A673 (cell line): ENCODE data around the gene ULK4.

Experiments
- EZH2 ChIP-seq: fragments of 200-600 bp; sonication (generic); IDR thresholded peaks from 2 replicates; pipeline ENCODE4 v1.6.1; 2017; ENCODE audit warnings: borderline replicate concordance, low read depth, mild to moderate bottlenecking, mixed read lengths, antibody characterized with exemption, low read length; ENCODE audit not compliant: poor library complexity, severe bottlenecking
- TF ChIP-seq, protein P1 (sequence below): fragments of 300-800, 200-600 bp; sonication (generic); conservative IDR thresholded peaks from 2 replicates; pipeline ENCODE4 v1.5.1; 2017; ENCODE audit warnings: low read depth, mild to moderate bottlenecking, antibody characterized with exemption, low read length, moderate library complexity, mixed read lengths

DNA sequence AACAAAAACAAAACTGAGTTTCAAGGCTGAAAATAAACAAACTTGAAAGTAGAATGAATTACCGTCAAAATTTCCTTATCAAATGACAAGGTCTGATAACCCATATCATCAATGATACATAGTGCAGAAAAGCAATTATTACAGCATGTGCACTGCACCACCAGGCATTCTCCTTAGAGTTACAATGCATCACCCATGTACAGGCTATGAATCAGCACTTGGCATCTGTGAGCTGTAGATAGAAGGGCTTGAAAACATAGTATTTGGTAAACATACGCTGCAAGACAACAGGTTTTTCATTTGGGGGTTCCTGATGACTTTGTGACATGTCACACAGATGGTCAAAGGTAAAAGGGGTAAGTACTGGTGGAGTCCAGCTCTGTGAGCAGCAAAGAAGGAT lies 497.5 kb downstream of the ULK4 start:
- TF ChIP-seq, protein P1, sequence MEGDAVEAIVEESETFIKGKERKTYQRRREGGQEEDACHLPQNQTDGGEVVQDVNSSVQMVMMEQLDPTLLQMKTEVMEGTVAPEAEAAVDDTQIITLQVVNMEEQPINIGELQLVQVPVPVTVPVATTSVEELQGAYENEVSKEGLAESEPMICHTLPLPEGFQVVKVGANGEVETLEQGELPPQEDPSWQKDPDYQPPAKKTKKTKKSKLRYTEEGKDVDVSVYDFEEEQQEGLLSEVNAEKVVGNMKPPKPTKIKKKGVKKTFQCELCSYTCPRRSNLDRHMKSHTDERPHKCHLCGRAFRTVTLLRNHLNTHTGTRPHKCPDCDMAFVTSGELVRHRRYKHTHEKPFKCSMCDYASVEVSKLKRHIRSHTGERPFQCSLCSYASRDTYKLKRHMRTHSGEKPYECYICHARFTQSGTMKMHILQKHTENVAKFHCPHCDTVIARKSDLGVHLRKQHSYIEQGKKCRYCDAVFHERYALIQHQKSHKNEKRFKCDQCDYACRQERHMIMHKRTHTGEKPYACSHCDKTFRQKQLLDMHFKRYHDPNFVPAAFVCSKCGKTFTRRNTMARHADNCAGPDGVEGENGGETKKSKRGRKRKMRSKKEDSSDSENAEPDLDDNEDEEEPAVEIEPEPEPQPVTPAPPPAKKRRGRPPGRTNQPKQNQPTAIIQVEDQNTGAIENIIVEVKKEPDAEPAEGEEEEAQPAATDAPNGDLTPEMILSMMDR, result no peak
- no peak for TF ChIP-seq EZH2
